Loucy (cell line): ENCODE measurements around the gene ARHGEF33.

Source experiments
- H2AFZ ChIP-seq: fragments of 200-600 bp; sonication (generic); 2 replicates; pipeline ENCODE4 v1.6.0; 2016; ENCODE audit warnings: antibody characterized with exemption, mild to moderate bottlenecking, low read length, moderate library complexity
- H3F3A ChIP-seq: fragments of 200-600 bp; 2 replicates; pipeline ENCODE4 v1.6.0; 2016; ENCODE audit warnings: antibody characterized with exemption, low read depth, mild to moderate bottlenecking
- H3K27me3 ChIP-seq: fragments of 200-600 bp; sonication (generic); 2 replicates; pipeline ENCODE4 v1.6.1; 2014; ENCODE audit warnings: low read length, mild to moderate bottlenecking; ENCODE audit not compliant: insufficient read depth, poor library complexity, severe bottlenecking
- H3K36me3 ChIP-seq: fragments of 200-600 bp; sonication (generic); 2 replicates; pipeline ENCODE4 v1.6.1; 2016; ENCODE audit warnings: low read length; ENCODE audit not compliant: insufficient read depth
- H3K4me1 ChIP-seq: fragments of 200-600 bp; sonication (generic); 2 replicates; pipeline ENCODE4 v1.5.1; 2014; ENCODE audit warnings: low read length, mild to moderate bottlenecking; ENCODE audit not compliant: insufficient read depth, poor library complexity, severe bottlenecking
- H3K4me2 ChIP-seq: fragments of 200-600 bp; sonication (generic); 2 replicates; pipeline ENCODE4 v1.6.0; 2014; ENCODE audit warnings: antibody characterized with exemption, low read length, low read depth, mild to moderate bottlenecking; ENCODE audit not compliant: poor library complexity, severe bottlenecking
- H3K4me3 ChIP-seq: fragments of 200-600 bp; sonication (generic); 2 replicates; pipeline ENCODE4 v1.5.1; 2014; ENCODE audit warnings: low read length, mild to moderate bottlenecking, mixed read lengths; ENCODE audit not compliant: poor library complexity, severe bottlenecking
- H3K79me2 ChIP-seq: fragments of 200-600 bp; sonication (generic); 2 replicates; pipeline ENCODE4 v1.6.1; 2014; ENCODE audit warnings: low read length; ENCODE audit not compliant: insufficient read depth
- H3K9ac ChIP-seq: fragments of 200-600 bp; sonication (generic); 2 replicates; pipeline ENCODE4 v1.6.0; 2014; ENCODE audit warnings: mild to moderate bottlenecking, low read depth, low read length, moderate library complexity; ENCODE audit not compliant: poor library complexity, severe bottlenecking
- H3K9me2 ChIP-seq: fragments of 200-600 bp; sonication (generic); replicated peaks from 2 replicates; pipeline ENCODE4 v1.6.1; 2016; ENCODE audit warnings: low read depth, low read length, mixed read lengths
- H3K9me3 ChIP-seq: fragments of 200-600 bp; sonication (generic); 2 replicates; pipeline ENCODE4 v1.6.1; 2014; ENCODE audit warnings: mild to moderate bottlenecking, antibody characterized with exemption, low read length, low read depth; ENCODE audit not compliant: insufficient read depth
- H4K20me1 ChIP-seq: fragments of 200-600 bp; sonication (generic); 2 replicates; pipeline ENCODE4 v1.6.0; 2014; ENCODE audit warnings: antibody characterized with exemption, low read length, mild to moderate bottlenecking; ENCODE audit not compliant: insufficient read depth, poor library complexity, severe bottlenecking
- EZH2phosphoT487 ChIP-seq: fragments of 200-600 bp; IDR thresholded peaks from 2 replicates; pipeline ENCODE4 v1.6.1; 2018; ENCODE audit warnings: antibody characterized with exemption, mild to moderate bottlenecking, moderate library complexity, borderline replicate concordance
- TF ChIP-seq, protein P1 (sequence below): fragments of 200-600 bp; sonication (generic); conservative IDR thresholded peaks from 2 replicates; pipeline ENCODE4 v1.5.1; 2014; ENCODE audit warnings: mild to moderate bottlenecking, antibody characterized with exemption, low read length

Gene ARHGEF33

DNA sequence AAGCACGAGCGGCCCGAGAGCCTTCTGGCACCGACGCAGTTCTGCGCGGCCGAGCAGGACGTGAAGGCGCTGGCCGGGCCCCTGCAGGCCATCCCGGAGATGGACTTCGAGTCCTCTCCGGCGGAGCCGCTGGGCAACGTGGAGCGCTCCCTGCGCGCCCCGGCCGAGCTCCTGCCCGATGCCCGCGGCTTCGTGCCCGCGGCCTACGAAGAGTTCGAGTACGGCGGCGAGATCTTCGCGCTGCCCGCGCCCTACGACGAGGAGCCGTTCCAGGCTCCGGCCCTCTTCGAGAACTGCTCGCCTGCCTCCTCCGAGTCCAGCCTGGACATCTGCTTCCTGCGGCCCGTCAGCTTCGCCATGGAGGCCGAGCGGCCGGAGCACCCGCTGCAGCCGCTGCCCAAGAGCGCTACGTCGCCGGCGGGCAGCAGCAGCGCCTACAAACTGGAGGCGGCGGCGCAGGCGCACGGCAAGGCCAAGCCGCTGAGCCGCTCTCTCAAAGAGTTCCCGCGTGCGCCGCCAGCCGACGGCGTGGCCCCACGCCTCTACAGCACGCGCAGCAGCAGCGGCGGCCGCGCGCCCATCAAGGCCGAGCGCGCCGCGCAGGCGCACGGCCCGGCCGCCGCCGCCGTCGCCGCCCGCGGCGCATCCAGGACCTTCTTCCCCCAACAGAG is 70.4 kb downstream of the ARHGEF33 start:
- Histone ChIP-seq H4K20me1 (no peaks in the 10 kb centered on the region), H3F3A (no peaks in the 10 kb centered on the region), H2AFZ (no peak overlapping the region), H3K27me3 (no peaks in the 10 kb centered on the region), H3K79me2 (no peaks in the 10 kb centered on the region), H3K4me2 (no peak overlapping the region), H3K4me3 (no peak overlapping the region), H3K9me3 (no peaks in the 10 kb centered on the region), H3K9me2 (no peaks in the 10 kb centered on the region), H3K36me3 (no peaks in the 10 kb centered on the region), H3K4me1 (no peaks in the 10 kb centered on the region), H3K9ac (no peak overlapping the region)
- TF ChIP-seq EZH2phosphoT487: no peak
- TF ChIP-seq, protein P1, sequence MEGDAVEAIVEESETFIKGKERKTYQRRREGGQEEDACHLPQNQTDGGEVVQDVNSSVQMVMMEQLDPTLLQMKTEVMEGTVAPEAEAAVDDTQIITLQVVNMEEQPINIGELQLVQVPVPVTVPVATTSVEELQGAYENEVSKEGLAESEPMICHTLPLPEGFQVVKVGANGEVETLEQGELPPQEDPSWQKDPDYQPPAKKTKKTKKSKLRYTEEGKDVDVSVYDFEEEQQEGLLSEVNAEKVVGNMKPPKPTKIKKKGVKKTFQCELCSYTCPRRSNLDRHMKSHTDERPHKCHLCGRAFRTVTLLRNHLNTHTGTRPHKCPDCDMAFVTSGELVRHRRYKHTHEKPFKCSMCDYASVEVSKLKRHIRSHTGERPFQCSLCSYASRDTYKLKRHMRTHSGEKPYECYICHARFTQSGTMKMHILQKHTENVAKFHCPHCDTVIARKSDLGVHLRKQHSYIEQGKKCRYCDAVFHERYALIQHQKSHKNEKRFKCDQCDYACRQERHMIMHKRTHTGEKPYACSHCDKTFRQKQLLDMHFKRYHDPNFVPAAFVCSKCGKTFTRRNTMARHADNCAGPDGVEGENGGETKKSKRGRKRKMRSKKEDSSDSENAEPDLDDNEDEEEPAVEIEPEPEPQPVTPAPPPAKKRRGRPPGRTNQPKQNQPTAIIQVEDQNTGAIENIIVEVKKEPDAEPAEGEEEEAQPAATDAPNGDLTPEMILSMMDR: no peak

- no peak overlapping the region for H3K4me3 ChIP-seq
- no peaks in the 10 kb centered on the region for H3K27me3 ChIP-seq
- no peaks in the 10 kb centered on the region for H3K9me3 ChIP-seq
- H3K36me3 ChIP-seq: no peaks in the 10 kb centered on the region
- no peak overlapping the region for H3K4me2 ChIP-seq
- H3K9me2 ChIP-seq: no peaks in the 10 kb centered on the region
- no peak overlapping the region for H2AFZ ChIP-seq
- no peaks in the 10 kb centered on the region for H3K79me2 ChIP-seq
- no peak overlapping the region for H3K9ac ChIP-seq
- H4K20me1 ChIP-seq: no peaks in the 10 kb centered on the region
- TF ChIP-seq EZH2phosphoT487: no peak
- TF ChIP-seq, protein P1: no peak
- no peaks in the 10 kb centered on the region for H3F3A ChIP-seq
- H3K4me1 ChIP-seq: no peaks in the 10 kb centered on the region
These were observed 71.1 kb downstream of the ARHGEF33 start for GRCh38 chr2:38960609-38961320.

GRCh38 chr2:38966006-38966405 is 76.3 kb downstream of the ARHGEF33 start:
- no peaks in the 10 kb centered on the region for H4K20me1 ChIP-seq
- no peaks in the 10 kb centered on the region for H3K36me3 ChIP-seq
- no peak overlapping the region for H3K4me2 ChIP-seq
- H3F3A ChIP-seq: no peaks in the 10 kb centered on the region
- no peak overlapping the region for H3K9ac ChIP-seq
- H3K27me3 ChIP-seq: no peaks in the 10 kb centered on the region
- no peaks in the 10 kb centered on the region for H3K9me3 ChIP-seq
- no peaks in the 10 kb centered on the region for H3K9me2 ChIP-seq
- H3K79me2 ChIP-seq: no peaks in the 10 kb centered on the region
- H3K4me3 ChIP-seq: no peak overlapping the region
- H3K4me1 ChIP-seq: no peaks in the 10 kb centered on the region
- TF ChIP-seq, protein P1: no peak
- TF ChIP-seq EZH2phosphoT487: no peak
- H2AFZ ChIP-seq: no peak overlapping the region
